HepG2 (cell line): Measurements from ENCODE around the gene GNAI2. TPM values are rescaled to one million over a fixed set of nuclear protein-coding genes. Genes with fewer than 3 reads are reported as not detected.

Experiments
- ARNT2 ChIP-seq: sonication (generic); formaldehyde crosslinking; IDR thresholded peaks from 2 replicates; pipeline ENCODE4 v1.8.0; 2022; ENCODE audit warnings: mild to moderate bottlenecking, low read depth, missing genetic modification reagents, moderate library complexity
- ETV5 ChIP-seq: IDR thresholded peaks from 2 replicates; pipeline ENCODE4 v1.6.1; 2018; ENCODE audit warnings: missing biosample characterization, missing genetic modification reagents, inconsistent platforms, borderline replicate concordance
- GATAD1 ChIP-seq: IDR thresholded peaks from 2 replicates; pipeline ENCODE4 v1.6.1; 2016; ENCODE audit warnings: missing genetic modification reagents, missing compliant biosample characterization
- KLF12 ChIP-seq: sonication (generic); formaldehyde crosslinking; IDR thresholded peaks from 2 replicates; pipeline ENCODE4 v1.4.0; 2020; ENCODE audit warnings: missing genetic modification reagents, borderline replicate concordance
- MED8 ChIP-seq: sonication (generic); formaldehyde crosslinking; IDR thresholded peaks from 2 replicates; pipeline ENCODE4 v1.8.1; 2023; ENCODE audit warnings: mild to moderate bottlenecking, missing genetic modification reagents; ENCODE audit not compliant: insufficient replicate concordance
- NCOA1 ChIP-seq: sonication (generic); formaldehyde crosslinking; IDR thresholded peaks from 2 replicates; pipeline ENCODE4 v1.9.0; 2021; ENCODE audit warnings: missing genetic modification reagents
- NFIC ChIP-seq: IDR thresholded peaks from 2 replicates; pipeline ENCODE4 v1.6.1; 2012; ENCODE audit warnings: mild to moderate bottlenecking, low read length, inconsistent platforms
- RARA ChIP-seq: IDR thresholded peaks from 2 replicates; pipeline ENCODE4 v1.6.1; 2016; ENCODE audit warnings: missing genetic modification reagents, missing compliant biosample characterization
- RBFOX2 ChIP-seq: fragments of 200-400 bp; formaldehyde crosslinking; IDR thresholded peaks from 2 replicates; pipeline ENCODE4 v1.6.1; 2017; ENCODE audit warnings: low read depth, mild to moderate bottlenecking, low read length
- RFX3 ChIP-seq: IDR thresholded peaks from 2 replicates; pipeline ENCODE4 v1.6.1; 2016; ENCODE audit warnings: missing biosample characterization, missing genetic modification reagents
- SKI ChIP-seq: fragments of 450-650 bp; IDR thresholded peaks from one replicate; pipeline ENCODE4 v1.6.1; 2018; ENCODE audit warnings: mild to moderate bottlenecking; ENCODE audit not compliant: partially characterized antibody
- SPEN ChIP-seq: sonication (generic); formaldehyde crosslinking; IDR thresholded peaks from 2 replicates; pipeline ENCODE4 v1.5.1; 2020; ENCODE audit warnings: low read depth, mild to moderate bottlenecking, missing genetic modification reagents
- XRCC5 ChIP-seq: fragments of 200-400 bp; formaldehyde crosslinking; optimal IDR thresholded peaks from 2 replicates; pipeline ENCODE3; 2017; ENCODE audit warnings: mild to moderate bottlenecking, low read length
- ZBTB7A ChIP-seq: sonication (generic); formaldehyde crosslinking; IDR thresholded peaks from 2 replicates; pipeline ENCODE4 v1.8.0; 2022; ENCODE audit warnings: mild to moderate bottlenecking, missing genetic modification reagents
- ZNF33A ChIP-seq: sonication (generic); formaldehyde crosslinking; IDR thresholded peaks from 2 replicates; pipeline ENCODE4 v1.5.1; 2020; ENCODE audit warnings: missing genetic modification reagents, mild to moderate bottlenecking, moderate library complexity, borderline replicate concordance
- polyA plus RNA-seq, 8 experiments: library from polyadenylated mRNA; depleted of rRNA in 3 of 8; stranded (reverse) in 7 of 8; unstranded in 1 of 8; fragments of >200 nt; fragmentation: Illumina TruSeq in 4 of 8; extraction: Trizol in 4 of 8; gene quantifications; 2 replicates each; pipeline versions ENCODE4 v1.2.1 to v1.2.3, GENCODE V29; 2011 to 2016; ENCODE audit warnings: low read depth in 4 of 8, missing spikeins in 1 of 8, mixed read lengths in 1 of 8; ENCODE audit not compliant: insufficient read depth in 1 of 8
- total RNA-seq, 5 experiments: library from RNA; depleted of rRNA; stranded (reverse); fragments of >200 nt; fragmentation: Illumina TruSeq; extraction: Trizol; gene quantifications; 2 replicates each; pipeline ENCODE4 v1.2.3, GENCODE V29; 2016; ENCODE audit warnings: low read depth in 1 of 5
- TF ChIP-seq, protein P1 (sequence below): sonication (generic); formaldehyde crosslinking; IDR thresholded peaks from 2 replicates; pipeline ENCODE4 v1.4.0; 2020; ENCODE audit warnings: mild to moderate bottlenecking, missing genetic modification reagents
- TF ChIP-seq, protein P2 (sequence below), 2 experiments: IDR thresholded peaks; 2 replicates each; pipeline ENCODE4 v1.6.1; 2011 to 2012; ENCODE audit warnings: low read length in 2 of 2, borderline replicate concordance in 1 of 2, low read depth in 1 of 2, mild to moderate bottlenecking in 1 of 2, moderate library complexity in 1 of 2
- TF ChIP-seq, protein P3 (sequence below): sonication (generic); formaldehyde crosslinking; IDR thresholded peaks from 2 replicates; pipeline ENCODE4 v1.4.0; 2020; ENCODE audit warnings: missing genetic modification reagents
- TF ChIP-seq, protein P4 (sequence below): sonication (generic); formaldehyde crosslinking; IDR thresholded peaks from 2 replicates; pipeline ENCODE4 v1.5.0; 2020; ENCODE audit warnings: missing genetic modification reagents, mild to moderate bottlenecking, borderline replicate concordance

GNAI2 gene
- total and polyA plus RNA-seq, 2 of the 13 experiments (the other 11 are each of a cell fraction or from before 2014, with no cell fraction given): 51.1 to 66.2 TPM

DNA sequence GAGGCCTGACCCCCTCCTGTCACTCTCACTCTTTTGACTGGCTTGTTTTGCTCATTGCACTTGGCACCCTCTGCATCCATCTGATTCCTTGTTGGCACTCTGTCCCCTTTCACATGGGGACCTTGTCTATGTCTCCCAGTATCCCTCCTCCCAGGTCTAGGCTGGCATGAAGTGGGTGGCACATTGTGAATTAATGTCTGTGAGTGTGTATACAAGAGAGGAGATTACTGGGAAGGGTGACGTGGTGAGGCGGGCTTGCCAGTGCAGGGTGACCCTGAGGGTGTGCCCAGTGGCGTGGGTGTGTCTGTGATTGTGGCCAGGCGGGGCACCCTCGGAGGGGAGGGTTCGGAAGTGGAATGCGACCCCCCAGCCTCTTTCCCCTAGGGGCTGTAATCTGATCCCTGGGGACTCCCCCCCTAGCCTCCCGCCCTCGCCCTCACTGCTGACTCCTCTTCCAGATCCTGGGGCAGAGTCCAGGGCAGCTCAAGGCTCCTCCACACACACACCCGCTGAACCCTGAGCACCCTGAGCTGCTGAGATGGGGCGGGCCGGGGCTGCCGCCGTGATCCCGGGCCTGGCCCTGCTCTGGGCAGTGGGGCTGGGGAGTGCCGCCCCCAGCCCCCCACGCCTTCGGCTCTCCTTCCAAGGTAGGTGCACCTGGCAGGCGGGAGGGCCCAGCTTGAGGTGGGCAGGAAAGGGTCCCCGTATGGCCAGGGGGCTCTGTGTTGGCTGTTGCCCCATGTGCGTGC, 32.9 kb downstream of the GNAI2 start, which contains the start of gene SEMA3B (continued):
- TF ChIP-seq RBFOX2 (peak; percentile 89), ZBTB7A (CRISPR knock-in tag) (peak; percentile 73), ARNT2 (CRISPR knock-in tag) (0 out of 2 replicates have a peak, but pooled peaks have one; percentile 40), RFX3 (CRISPR knock-in tag) (no peak), ZNF33A (no peak), SKI (peak; percentile 22), RARA (CRISPR knock-in tag) (peak; percentile 27; the same call in 1 of the 2 replicates), NCOA1 (CRISPR knock-in tag) (peak; percentile 77; the same call in 1 of the 2 replicates), ETV5 (CRISPR knock-in tag) (peak; percentile 44; the same call in 1 of the 2 replicates), MED8 (CRISPR knock-in tag) (peak; percentile 72), XRCC5 (peak; percentile 11), SPEN (peak; percentile 61), KLF12 (CRISPR knock-in tag) (no peak), GATAD1 (CRISPR knock-in tag) (peak; percentile 32; the same call in 1 of the 2 replicates), NFIC (no peak)
- TF ChIP-seq, protein P1, sequence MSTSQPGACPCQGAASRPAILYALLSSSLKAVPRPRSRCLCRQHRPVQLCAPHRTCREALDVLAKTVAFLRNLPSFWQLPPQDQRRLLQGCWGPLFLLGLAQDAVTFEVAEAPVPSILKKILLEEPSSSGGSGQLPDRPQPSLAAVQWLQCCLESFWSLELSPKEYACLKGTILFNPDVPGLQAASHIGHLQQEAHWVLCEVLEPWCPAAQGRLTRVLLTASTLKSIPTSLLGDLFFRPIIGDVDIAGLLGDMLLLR (CRISPR knock-in tag): peak; percentile 59; the same call in 1 of the 2 replicates
- TF ChIP-seq, protein P2, sequence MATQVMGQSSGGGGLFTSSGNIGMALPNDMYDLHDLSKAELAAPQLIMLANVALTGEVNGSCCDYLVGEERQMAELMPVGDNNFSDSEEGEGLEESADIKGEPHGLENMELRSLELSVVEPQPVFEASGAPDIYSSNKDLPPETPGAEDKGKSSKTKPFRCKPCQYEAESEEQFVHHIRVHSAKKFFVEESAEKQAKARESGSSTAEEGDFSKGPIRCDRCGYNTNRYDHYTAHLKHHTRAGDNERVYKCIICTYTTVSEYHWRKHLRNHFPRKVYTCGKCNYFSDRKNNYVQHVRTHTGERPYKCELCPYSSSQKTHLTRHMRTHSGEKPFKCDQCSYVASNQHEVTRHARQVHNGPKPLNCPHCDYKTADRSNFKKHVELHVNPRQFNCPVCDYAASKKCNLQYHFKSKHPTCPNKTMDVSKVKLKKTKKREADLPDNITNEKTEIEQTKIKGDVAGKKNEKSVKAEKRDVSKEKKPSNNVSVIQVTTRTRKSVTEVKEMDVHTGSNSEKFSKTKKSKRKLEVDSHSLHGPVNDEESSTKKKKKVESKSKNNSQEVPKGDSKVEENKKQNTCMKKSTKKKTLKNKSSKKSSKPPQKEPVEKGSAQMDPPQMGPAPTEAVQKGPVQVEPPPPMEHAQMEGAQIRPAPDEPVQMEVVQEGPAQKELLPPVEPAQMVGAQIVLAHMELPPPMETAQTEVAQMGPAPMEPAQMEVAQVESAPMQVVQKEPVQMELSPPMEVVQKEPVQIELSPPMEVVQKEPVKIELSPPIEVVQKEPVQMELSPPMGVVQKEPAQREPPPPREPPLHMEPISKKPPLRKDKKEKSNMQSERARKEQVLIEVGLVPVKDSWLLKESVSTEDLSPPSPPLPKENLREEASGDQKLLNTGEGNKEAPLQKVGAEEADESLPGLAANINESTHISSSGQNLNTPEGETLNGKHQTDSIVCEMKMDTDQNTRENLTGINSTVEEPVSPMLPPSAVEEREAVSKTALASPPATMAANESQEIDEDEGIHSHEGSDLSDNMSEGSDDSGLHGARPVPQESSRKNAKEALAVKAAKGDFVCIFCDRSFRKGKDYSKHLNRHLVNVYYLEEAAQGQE (IDR thresholded peaks at IDR 0.05; ENCODE audit: borderline replicate concordance in 1 of 2, low read depth in 1 of 2, low read length in 2 of 2): 0 out of 4 replicates have a peak, but pooled peaks of 1 of the 2 experiments have one; percentile 24
- TF ChIP-seq, protein P3, sequence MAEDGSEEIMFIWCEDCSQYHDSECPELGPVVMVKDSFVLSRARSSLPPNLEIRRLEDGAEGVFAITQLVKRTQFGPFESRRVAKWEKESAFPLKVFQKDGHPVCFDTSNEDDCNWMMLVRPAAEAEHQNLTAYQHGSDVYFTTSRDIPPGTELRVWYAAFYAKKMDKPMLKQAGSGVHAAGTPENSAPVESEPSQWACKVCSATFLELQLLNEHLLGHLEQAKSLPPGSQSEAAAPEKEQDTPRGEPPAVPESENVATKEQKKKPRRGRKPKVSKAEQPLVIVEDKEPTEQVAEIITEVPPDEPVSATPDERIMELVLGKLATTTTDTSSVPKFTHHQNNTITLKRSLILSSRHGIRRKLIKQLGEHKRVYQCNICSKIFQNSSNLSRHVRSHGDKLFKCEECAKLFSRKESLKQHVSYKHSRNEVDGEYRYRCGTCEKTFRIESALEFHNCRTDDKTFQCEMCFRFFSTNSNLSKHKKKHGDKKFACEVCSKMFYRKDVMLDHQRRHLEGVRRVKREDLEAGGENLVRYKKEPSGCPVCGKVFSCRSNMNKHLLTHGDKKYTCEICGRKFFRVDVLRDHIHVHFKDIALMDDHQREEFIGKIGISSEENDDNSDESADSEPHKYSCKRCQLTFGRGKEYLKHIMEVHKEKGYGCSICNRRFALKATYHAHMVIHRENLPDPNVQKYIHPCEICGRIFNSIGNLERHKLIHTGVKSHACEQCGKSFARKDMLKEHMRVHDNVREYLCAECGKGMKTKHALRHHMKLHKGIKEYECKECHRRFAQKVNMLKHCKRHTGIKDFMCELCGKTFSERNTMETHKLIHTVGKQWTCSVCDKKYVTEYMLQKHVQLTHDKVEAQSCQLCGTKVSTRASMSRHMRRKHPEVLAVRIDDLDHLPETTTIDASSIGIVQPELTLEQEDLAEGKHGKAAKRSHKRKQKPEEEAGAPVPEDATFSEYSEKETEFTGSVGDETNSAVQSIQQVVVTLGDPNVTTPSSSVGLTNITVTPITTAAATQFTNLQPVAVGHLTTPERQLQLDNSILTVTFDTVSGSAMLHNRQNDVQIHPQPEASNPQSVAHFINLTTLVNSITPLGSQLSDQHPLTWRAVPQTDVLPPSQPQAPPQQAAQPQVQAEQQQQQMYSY (CRISPR knock-in tag): peak; percentile 73
- TF ChIP-seq, protein P4, sequence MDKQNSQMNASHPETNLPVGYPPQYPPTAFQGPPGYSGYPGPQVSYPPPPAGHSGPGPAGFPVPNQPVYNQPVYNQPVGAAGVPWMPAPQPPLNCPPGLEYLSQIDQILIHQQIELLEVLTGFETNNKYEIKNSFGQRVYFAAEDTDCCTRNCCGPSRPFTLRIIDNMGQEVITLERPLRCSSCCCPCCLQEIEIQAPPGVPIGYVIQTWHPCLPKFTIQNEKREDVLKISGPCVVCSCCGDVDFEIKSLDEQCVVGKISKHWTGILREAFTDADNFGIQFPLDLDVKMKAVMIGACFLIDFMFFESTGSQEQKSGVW (CRISPR knock-in tag): no peak
